Suppressor macrophage treated with lipopolysaccharide for 4 hours (primary cell): ENCODE measurements around the gene RTBDN.

Experiments used
- DNase-seq: peaks from one replicate; pipeline ENCODE4 v3.0.0-alpha.2; 2020

Gene RTBDN

GRCh38 chr19:12778017-12778904 lies 56.1 kb downstream of the RTBDN start:
- DNase-seq = peak; percentile 73

- DNase-seq = peak; percentile 92
Measured at GRCh38 chr19:12777217-12778016, 57.0 kb downstream of the RTBDN start.
